HEK293 (cell line): Measurements from ENCODE around the gene MYBPH.

Experiments
- CTCF ChIP-seq: fragments of 450-650 bp; formaldehyde crosslinking; IDR thresholded peaks from 2 replicates; pipeline ENCODE4 v1.5.1; 2016; ENCODE audit warnings: missing biosample characterization, missing genetic modification characterization
- ZNF404 ChIP-seq: fragments of 450-650 bp; formaldehyde crosslinking; IDR thresholded peaks from 2 replicates; pipeline ENCODE4 v1.5.1; 2017; ENCODE audit warnings: missing biosample characterization, missing genetic modification characterization

DNA sequence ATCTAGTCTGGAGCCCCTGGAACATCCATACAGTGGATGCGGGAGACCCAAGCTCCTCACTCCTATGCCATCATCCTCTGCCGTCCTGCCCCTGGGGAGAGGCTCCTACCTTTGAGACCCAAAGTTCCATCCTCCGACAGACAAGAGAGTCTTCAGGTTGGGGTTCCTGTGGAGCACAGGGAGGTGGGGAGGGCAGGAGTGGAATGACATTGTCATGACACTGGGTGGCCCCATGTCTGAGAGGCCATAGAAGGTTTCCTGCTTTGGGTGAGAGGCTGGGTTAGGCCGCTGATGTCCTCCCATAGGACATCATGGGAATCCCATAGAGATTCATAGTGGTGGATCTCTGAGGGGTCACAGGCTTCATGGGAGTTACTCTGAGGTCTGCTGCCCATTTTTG lies 8.8 kb upstream of the MYBPH start:
- no peak for TF ChIP-seq CTCF (tag by site-specific recombination)
- TF ChIP-seq ZNF404 (tag by site-specific recombination), result no peak
